ENCODE results near the gene HPSE2.

DNA sequence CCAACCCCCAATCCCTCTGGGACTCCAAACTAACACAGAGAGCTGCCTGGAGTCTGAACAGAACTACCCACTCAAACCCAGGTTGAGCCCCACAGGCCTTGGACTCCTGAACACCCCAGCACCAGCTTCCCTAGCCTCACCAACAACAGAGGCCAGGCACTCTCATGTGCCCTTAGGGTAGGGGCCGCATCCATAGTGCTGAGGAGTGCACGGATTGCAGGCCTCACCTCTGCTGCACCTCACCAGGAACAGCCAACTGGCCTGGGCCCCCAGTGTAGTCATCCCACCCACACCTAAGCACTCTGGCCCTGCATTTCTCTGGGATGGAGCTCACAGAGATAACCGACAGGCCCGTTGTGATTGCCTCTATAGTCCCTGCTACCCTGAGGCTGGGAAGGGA, 194.2 kb downstream of the HPSE2 start:
- no peak for TF ChIP-seq CTCF (IDR thresholded peaks at IDR 0.05; ENCODE audit: control extremely low read depth in 1 of 3, insufficient read depth in 1 of 3, low read depth in 1 of 3, low read length in 3 of 3)
- TF ChIP-seq RNF2 (IDR thresholded peaks at IDR 0.05; ENCODE audit: borderline replicate concordance, low read depth, low read length, missing control alignments, poor library complexity, severe bottlenecking): no peak
- no peak for TF ChIP-seq EZH2 (IDR thresholded peaks at IDR 0.05; ENCODE audit: low read depth, low read length, severe bottlenecking)

Measured in H1 (cell line).